ENCODE results near the gene LIPN.

- TF ChIP-seq CTCF (IDR thresholded peaks at IDR 0.05; ENCODE audit: low read depth, low read length, poor library complexity, severe bottlenecking) (peak; percentile 29), EZH2phosphoT487 (IDR thresholded peaks at IDR 0.05; ENCODE audit: borderline replicate concordance, low read length) (no peak)
Measured at GRCh38 chr10:88791924-88792323, 32.1 kb downstream of the LIPN start.
